ENCODE results near the gene ILK. TPM values are rescaled to one million over a fixed set of nuclear protein-coding genes. Genes with fewer than 3 reads are reported as not detected.

ILK gene
- total and polyA plus RNA-seq, 2 of the 13 experiments (the other 11 are each of a cell fraction or from before 2014, with no cell fraction given): 70.3 to 108 TPM

DNA sequence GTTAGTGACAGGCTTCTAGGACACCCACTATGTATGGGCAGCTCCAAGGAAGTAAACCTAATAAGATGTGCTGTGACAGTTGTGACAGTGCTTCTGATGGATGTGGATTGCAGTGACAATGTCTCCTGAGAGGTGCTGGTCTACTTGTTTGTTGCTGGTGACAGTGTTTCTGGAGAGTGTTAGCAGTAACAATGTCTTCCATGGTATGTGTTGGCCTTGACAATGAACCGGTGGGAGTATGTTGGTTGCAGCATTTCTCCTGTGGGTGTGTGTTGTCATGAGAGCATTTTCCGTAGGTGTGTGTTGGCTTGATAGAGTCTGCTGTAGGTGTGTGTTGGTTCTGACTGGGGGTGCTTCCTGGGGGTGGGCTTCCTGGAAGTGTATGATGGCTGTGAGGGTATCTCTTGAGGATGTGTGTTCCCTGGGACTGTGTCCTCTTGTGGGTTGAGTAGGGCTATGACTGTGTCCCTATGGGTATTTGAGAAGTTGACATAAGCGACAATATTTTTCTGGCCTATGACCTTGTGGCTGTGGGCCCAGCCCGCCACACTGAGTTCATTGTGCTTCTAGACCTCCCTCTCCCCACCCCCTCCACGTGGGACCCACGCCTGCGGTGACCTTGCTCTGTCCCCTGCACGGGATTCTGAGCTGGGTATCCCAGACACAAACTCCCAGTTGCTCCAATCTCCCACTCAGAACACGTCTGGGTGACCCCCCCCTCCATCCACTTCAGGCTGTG, 50.9 kb downstream of the ILK start (continued):
- 0 out of 2 replicates have a peak, but pooled peaks have one; percentile 33 for TF ChIP-seq ZNF777 (CRISPR knock-in tag; IDR thresholded peaks at IDR 0.05)
- no peak for TF ChIP-seq RBAK (CRISPR knock-in tag; IDR thresholded peaks at IDR 0.05)
- TF ChIP-seq FOXA1 (IDR thresholded peaks at IDR 0.05): no peak
- TF ChIP-seq FOXA1 (CRISPR knock-in tag; IDR thresholded peaks at IDR 0.05): peak; percentile 77
- TF ChIP-seq SRSF4 (IDR thresholded peaks at IDR 0.05; ENCODE audit: low read depth, low read length, poor library complexity, severe bottlenecking): no peak
- no peak for TF ChIP-seq DR1 (CRISPR knock-in tag; IDR thresholded peaks at IDR 0.05)
- TF ChIP-seq ZNF337 (CRISPR knock-in tag; IDR thresholded peaks at IDR 0.05; ENCODE audit: borderline replicate concordance, low read depth): no peak
- TF ChIP-seq SRSF9 (IDR thresholded peaks at IDR 0.05; ENCODE audit: borderline replicate concordance, insufficient read depth, low read depth, low read length, poor library complexity, severe bottlenecking): no peak
- no peak for TF ChIP-seq ZNF792 (CRISPR knock-in tag; IDR thresholded peaks at IDR 0.05)
- TF ChIP-seq RXRB (CRISPR knock-in tag; IDR thresholded peaks at IDR 0.05; ENCODE audit: borderline replicate concordance): peak; percentile 56; the same call in 1 of the 2 replicates
- no peak for TF ChIP-seq ETV5 (CRISPR knock-in tag; IDR thresholded peaks at IDR 0.05; ENCODE audit: borderline replicate concordance)
- no peak for TF ChIP-seq ZBTB10 (CRISPR knock-in tag; IDR thresholded peaks at IDR 0.05; ENCODE audit: borderline replicate concordance)
- TF ChIP-seq, protein P1, sequence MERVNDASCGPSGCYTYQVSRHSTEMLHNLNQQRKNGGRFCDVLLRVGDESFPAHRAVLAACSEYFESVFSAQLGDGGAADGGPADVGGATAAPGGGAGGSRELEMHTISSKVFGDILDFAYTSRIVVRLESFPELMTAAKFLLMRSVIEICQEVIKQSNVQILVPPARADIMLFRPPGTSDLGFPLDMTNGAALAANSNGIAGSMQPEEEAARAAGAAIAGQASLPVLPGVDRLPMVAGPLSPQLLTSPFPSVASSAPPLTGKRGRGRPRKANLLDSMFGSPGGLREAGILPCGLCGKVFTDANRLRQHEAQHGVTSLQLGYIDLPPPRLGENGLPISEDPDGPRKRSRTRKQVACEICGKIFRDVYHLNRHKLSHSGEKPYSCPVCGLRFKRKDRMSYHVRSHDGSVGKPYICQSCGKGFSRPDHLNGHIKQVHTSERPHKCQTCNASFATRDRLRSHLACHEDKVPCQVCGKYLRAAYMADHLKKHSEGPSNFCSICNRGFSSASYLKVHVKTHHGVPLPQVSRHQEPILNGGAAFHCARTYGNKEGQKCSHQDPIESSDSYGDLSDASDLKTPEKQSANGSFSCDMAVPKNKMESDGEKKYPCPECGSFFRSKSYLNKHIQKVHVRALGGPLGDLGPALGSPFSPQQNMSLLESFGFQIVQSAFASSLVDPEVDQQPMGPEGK (CRISPR knock-in tag; IDR thresholded peaks at IDR 0.05): peak; percentile 49; the same call in 1 of the 2 replicates
- TF ChIP-seq TP53 (CRISPR knock-in tag; conservative IDR thresholded peaks at IDR 0.05): no peak
- no peak for TF ChIP-seq GATA4 (IDR thresholded peaks at IDR 0.05; ENCODE audit: borderline replicate concordance, low read depth)
- TF ChIP-seq BHLHE40 (IDR thresholded peaks at IDR 0.05; ENCODE audit: low read length): peak; percentile 87
- TF ChIP-seq SOX5 (CRISPR knock-in tag; IDR thresholded peaks at IDR 0.05; ENCODE audit: borderline replicate concordance): peak; percentile 27; the same call in 1 of the 2 replicates
- TF ChIP-seq GFI1 (CRISPR knock-in tag; IDR thresholded peaks at IDR 0.05; ENCODE audit: borderline replicate concordance): no peak
- TF ChIP-seq ZNF781 (CRISPR knock-in tag; IDR thresholded peaks at IDR 0.05; ENCODE audit: borderline replicate concordance, not compliant biosample characterization): no peak
- no peak for TF ChIP-seq MTERF4 (CRISPR knock-in tag; IDR thresholded peaks at IDR 0.05)
- TF ChIP-seq RFX5 (IDR thresholded peaks at IDR 0.05; ENCODE audit: low read depth, low read length): no peak
- TF ChIP-seq ZNF703 (CRISPR knock-in tag; IDR thresholded peaks at IDR 0.05; ENCODE audit: borderline replicate concordance): peak; percentile 64; the same call in 1 of the 2 replicates
- TF ChIP-seq NKX3-1 (CRISPR knock-in tag; IDR thresholded peaks at IDR 0.05): no peak
- TF ChIP-seq SOX13 (IDR thresholded peaks at IDR 0.05): 0 out of 2 replicates have a peak, but pooled peaks have one; percentile 39
- TF ChIP-seq SOX13 (CRISPR knock-in tag; conservative IDR thresholded peaks at IDR 0.05 in 1 of 2, IDR thresholded peaks at IDR 0.05 in 1 of 2): peak in 1 of 2 experiments; percentile 74; a peak in 2 of 4 replicates
